PC-9 (cell line): ENCODE results near the gene CCDC167. TPM values are rescaled to one million over a fixed set of nuclear protein-coding genes. Genes with fewer than 3 reads are reported as not detected.
"Not testable (repeated sequence)": the region's sequence is repeated elsewhere in the genome, so short reads cannot be mapped to it uniquely, and the experiment has no call there.

Experiments used
- BruUV-seq: library from RNA; stranded (reverse); fragments of 400-500 nt; replicated peaks from 2 replicates; lab custom pipeline; 2021; lab: Mats Ljungman, UMichigan
- CTCF ChIA-PET: fragments of 300-600 bp; sonication (Branson Sonifier 250); formaldehyde crosslinking; loops from one replicate; lab custom pipeline; 2022; ENCODE audit warnings: antibody characterized with exemption; lab: Charles Lee
- POLR2A ChIA-PET: fragments of 300-600 bp; sonication (Branson Sonifier 250); formaldehyde crosslinking; loops from one replicate; lab custom pipeline; 2022; ENCODE audit warnings: antibody characterized with exemption; ENCODE audit not compliant: unreplicated experiment; lab: Charles Lee
- DNase-seq, 2 experiments: peaks; one replicate each; pipeline versions ENCODE4 v3.0.0 to v3.0.0-alpha.2; 2015 to 2022; ENCODE audit warnings: mixed read lengths in 1 of 2
- H2AFZ ChIP-seq: fragments of 200-600 bp; sonication (generic); 2 replicates; pipeline ENCODE4 v1.8.1; 2017; ENCODE audit warnings: antibody characterized with exemption
- H3F3A ChIP-seq: fragments of 200-600 bp; sonication (generic); 2 replicates; pipeline ENCODE4 v1.8.1; 2017; ENCODE audit warnings: antibody characterized with exemption, mild to moderate bottlenecking, low read depth; ENCODE audit not compliant: insufficient read depth
- H3K27ac ChIP-seq: fragments of 200-600 bp; sonication (generic); 2 replicates; pipeline ENCODE4 v1.6.1; 2016; ENCODE audit warnings: mixed run types
- H3K27me3 ChIP-seq: fragments of 200-600 bp; sonication (generic); 2 replicates; pipeline ENCODE4 v1.6.1; 2016; ENCODE audit warnings: low read depth, mixed run types; ENCODE audit not compliant: insufficient read depth
- H3K36me3 ChIP-seq: fragments of 200-600 bp; sonication (generic); 2 replicates; pipeline ENCODE4 v1.6.1; 2016; ENCODE audit warnings: low read depth, mixed run types
- H3K4me1 ChIP-seq: fragments of 200-600 bp; sonication (generic); replicated peaks from 2 replicates; pipeline ENCODE4 v1.6.1; 2016; ENCODE audit warnings: mixed run types; ENCODE audit not compliant: insufficient read depth
- H3K4me2 ChIP-seq: fragments of 200-600 bp; sonication (generic); 2 replicates; pipeline ENCODE4 v1.6.1; 2017; ENCODE audit warnings: mixed run types
- H3K4me3 ChIP-seq: fragments of 200-600 bp; sonication (generic); 2 replicates; pipeline ENCODE4 v1.6.1; 2016; ENCODE audit warnings: mixed run types
- H3K79me2 ChIP-seq: fragments of 200-600 bp; sonication (generic); 2 replicates; pipeline ENCODE4 v1.6.1; 2017; ENCODE audit warnings: low read depth, mixed run types
- H3K9me2 ChIP-seq: fragments of 200-600 bp; sonication (generic); 2 replicates; pipeline ENCODE4 v1.8.1; 2017; ENCODE audit warnings: mild to moderate bottlenecking; ENCODE audit not compliant: insufficient read depth
- H3K9me3 ChIP-seq: fragments of 200-600 bp; sonication (generic); 2 replicates; pipeline ENCODE4 v1.8.1; 2016; ENCODE audit warnings: low read depth; ENCODE audit not compliant: insufficient read depth
- H4K20me1 ChIP-seq: fragments of 200-600 bp; sonication (generic); 2 replicates; pipeline ENCODE4 v1.8.1; 2017; ENCODE audit not compliant: insufficient read depth
- CTCF ChIP-seq: fragments of 200-600 bp; sonication (generic); conservative IDR thresholded peaks from 2 replicates; pipeline ENCODE4 v1.6.1; 2017; ENCODE audit warnings: mixed run types, antibody characterized with exemption, mild to moderate bottlenecking, moderate library complexity
- EZH2 ChIP-seq: fragments of 200-600 bp; sonication (generic); IDR thresholded peaks from 2 replicates; pipeline ENCODE4 v1.8.0; 2017; ENCODE audit warnings: antibody characterized with exemption, low read depth
- intact Hi-C: fragments of 100-400 bp; cut with micrococcal nuclease; formaldehyde crosslinking; loops from one replicate; pipeline ENCODE4 v1.10.0; 2022; ENCODE audit not compliant: unreplicated experiment
- total RNA-seq: library from RNA; stranded (reverse); gene quantifications from 2 replicates; pipeline ENCODE4 v1.2.3, GENCODE V29; 2021

Gene CCDC167
- total RNA-seq, 1 experiment from 2014 or later = 29.4 TPM

- no peaks in the 10 kb centered on the region for H4K20me1 ChIP-seq
- no peaks in the 10 kb centered on the region for H3F3A ChIP-seq
- CTCF ChIA-PET = no interaction called here
- DNase-seq = no peak
- H3K79me2 ChIP-seq = no peaks in the 10 kb centered on the region
- 0 out of 2 replicates have a peak, but pooled peaks cover 18% of the 10 kb centered on the region for H3K36me3 ChIP-seq
- POLR2A ChIA-PET = no interaction called here
- H3K27me3 ChIP-seq = no peaks in the 10 kb centered on the region
- BruUV-seq = no TSS peak
- no peaks in the 10 kb centered on the region for H3K9me2 ChIP-seq
- H3K4me2 ChIP-seq = no peak overlapping the region
- H2AFZ ChIP-seq = no peak overlapping the region
- H3K4me3 ChIP-seq = no peak overlapping the region
- no peaks in the 10 kb centered on the region for H3K9me3 ChIP-seq
- intact Hi-C loops = no loop called here
- TF ChIP-seq EZH2 (no peak), CTCF (no peak)
- no peak overlapping the region for H3K27ac ChIP-seq
- H3K4me1 ChIP-seq = no peaks in the 10 kb centered on the region
Observed at GRCh38 chr6:37449984-37450383, 49.7 kb downstream of the CCDC167 start.

GRCh38 chr6:37443216-37443542 is 56.5 kb downstream of the CCDC167 start:
- H3K79me2 ChIP-seq, H3K9me3 ChIP-seq, H4K20me1 ChIP-seq, BruUV-seq, H3K4me3 ChIP-seq, H3F3A ChIP-seq, H3K27me3 ChIP-seq, H3K27ac ChIP-seq, POLR2A ChIA-PET, H3K9me2 ChIP-seq, DNase-seq, H2AFZ ChIP-seq, H3K4me2 ChIP-seq, H3K4me1 ChIP-seq, H3K36me3 ChIP-seq, intact Hi-C loops, CTCF ChIA-PET: not testable (repeated sequence)

- no peak overlapping the region for H3K4me2 ChIP-seq
- ChIA-PET CTCF (no interaction called here), POLR2A (no interaction called here)
- no peaks in the 10 kb centered on the region for H3K4me1 ChIP-seq
- H3K79me2 ChIP-seq = no peaks in the 10 kb centered on the region; the same call in 1 of the 2 replicates
- H3K27me3 ChIP-seq = no peaks in the 10 kb centered on the region
- H3K4me3 ChIP-seq = no peak overlapping the region
- 0 out of 2 replicates have a peak, but pooled peaks cover 5% of the 10 kb centered on the region for H3K36me3 ChIP-seq
- no peak overlapping the region for H3K27ac ChIP-seq
- no TSS peak for BruUV-seq
- no peak overlapping the region for H2AFZ ChIP-seq
- TF ChIP-seq EZH2 (no peak), CTCF (no peak)
- no peak for DNase-seq
- no peaks in the 10 kb centered on the region for H3F3A ChIP-seq
- intact Hi-C loops = no loop called here
- peaks cover 10% of the 10 kb centered on the region; the same call in 1 of the 2 replicates for H4K20me1 ChIP-seq
- H3K9me3 ChIP-seq = no peaks in the 10 kb centered on the region
- no peaks in the 10 kb centered on the region for H3K9me2 ChIP-seq
Observed at GRCh38 chr6:37442416-37443215, 57.1 kb downstream of the CCDC167 start.
